Loucy (cell line): Measurements from ENCODE around the gene GRIP1.

ENCODE experiments used
- H2AFZ ChIP-seq: fragments of 200-600 bp; sonication (generic); 2 replicates; pipeline ENCODE4 v1.6.0; 2016; ENCODE audit warnings: antibody characterized with exemption, mild to moderate bottlenecking, low read length, moderate library complexity
- H3F3A ChIP-seq: fragments of 200-600 bp; 2 replicates; pipeline ENCODE4 v1.6.0; 2016; ENCODE audit warnings: antibody characterized with exemption, low read depth, mild to moderate bottlenecking
- H3K27me3 ChIP-seq: fragments of 200-600 bp; sonication (generic); 2 replicates; pipeline ENCODE4 v1.6.1; 2014; ENCODE audit warnings: low read length, mild to moderate bottlenecking; ENCODE audit not compliant: insufficient read depth, poor library complexity, severe bottlenecking
- H3K36me3 ChIP-seq: fragments of 200-600 bp; sonication (generic); 2 replicates; pipeline ENCODE4 v1.6.1; 2016; ENCODE audit warnings: low read length; ENCODE audit not compliant: insufficient read depth
- H3K4me1 ChIP-seq: fragments of 200-600 bp; sonication (generic); 2 replicates; pipeline ENCODE4 v1.5.1; 2014; ENCODE audit warnings: low read length, mild to moderate bottlenecking; ENCODE audit not compliant: insufficient read depth, poor library complexity, severe bottlenecking
- H3K4me2 ChIP-seq: fragments of 200-600 bp; sonication (generic); 2 replicates; pipeline ENCODE4 v1.6.0; 2014; ENCODE audit warnings: antibody characterized with exemption, low read length, low read depth, mild to moderate bottlenecking; ENCODE audit not compliant: poor library complexity, severe bottlenecking
- H3K4me3 ChIP-seq: fragments of 200-600 bp; sonication (generic); 2 replicates; pipeline ENCODE4 v1.5.1; 2014; ENCODE audit warnings: low read length, mild to moderate bottlenecking, mixed read lengths; ENCODE audit not compliant: poor library complexity, severe bottlenecking
- H3K79me2 ChIP-seq: fragments of 200-600 bp; sonication (generic); 2 replicates; pipeline ENCODE4 v1.6.1; 2014; ENCODE audit warnings: low read length; ENCODE audit not compliant: insufficient read depth
- H3K9ac ChIP-seq: fragments of 200-600 bp; sonication (generic); 2 replicates; pipeline ENCODE4 v1.6.0; 2014; ENCODE audit warnings: mild to moderate bottlenecking, low read depth, low read length, moderate library complexity; ENCODE audit not compliant: poor library complexity, severe bottlenecking
- H3K9me2 ChIP-seq: fragments of 200-600 bp; sonication (generic); replicated peaks from 2 replicates; pipeline ENCODE4 v1.6.1; 2016; ENCODE audit warnings: low read depth, low read length, mixed read lengths
- H3K9me3 ChIP-seq: fragments of 200-600 bp; sonication (generic); 2 replicates; pipeline ENCODE4 v1.6.1; 2014; ENCODE audit warnings: mild to moderate bottlenecking, antibody characterized with exemption, low read length, low read depth; ENCODE audit not compliant: insufficient read depth
- H4K20me1 ChIP-seq: fragments of 200-600 bp; sonication (generic); 2 replicates; pipeline ENCODE4 v1.6.0; 2014; ENCODE audit warnings: antibody characterized with exemption, low read length, mild to moderate bottlenecking; ENCODE audit not compliant: insufficient read depth, poor library complexity, severe bottlenecking
- EZH2phosphoT487 ChIP-seq: fragments of 200-600 bp; IDR thresholded peaks from 2 replicates; pipeline ENCODE4 v1.6.1; 2018; ENCODE audit warnings: antibody characterized with exemption, mild to moderate bottlenecking, moderate library complexity, borderline replicate concordance
- TF ChIP-seq, protein P1 (sequence below): fragments of 200-600 bp; sonication (generic); conservative IDR thresholded peaks from 2 replicates; pipeline ENCODE4 v1.5.1; 2014; ENCODE audit warnings: mild to moderate bottlenecking, antibody characterized with exemption, low read length

GRIP1 gene

DNA sequence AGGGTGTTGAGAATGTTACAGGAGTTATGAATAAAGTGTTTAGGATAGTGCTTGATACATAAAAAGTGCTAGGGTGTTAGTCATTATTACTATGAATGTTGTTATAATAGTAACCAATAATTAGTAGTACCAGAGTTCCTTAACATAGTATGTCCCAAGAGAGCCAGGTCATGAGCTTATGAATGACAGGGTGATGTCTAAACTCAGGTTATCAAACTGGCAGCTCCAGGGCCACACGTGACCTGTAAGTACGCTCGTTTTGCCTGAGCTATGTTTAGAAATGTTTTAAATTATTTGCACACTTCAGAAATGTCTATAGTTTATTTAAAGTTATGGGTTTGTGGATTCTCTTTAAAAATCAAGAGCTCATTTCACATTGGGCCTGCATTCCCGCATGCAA lies 14.1 kb upstream of the GRIP1 start:
- Histone ChIP-seq H3K27me3 (no peaks in the 10 kb centered on the region), H3K79me2 (no peaks in the 10 kb centered on the region), H3K4me1 (no peaks in the 10 kb centered on the region), H3K4me2 (no peak overlapping the region), H3K9me2 (no peaks in the 10 kb centered on the region), H3K4me3 (no peak overlapping the region), H3F3A (no peaks in the 10 kb centered on the region), H3K36me3 (no peaks in the 10 kb centered on the region), H4K20me1 (no peaks in the 10 kb centered on the region), H3K9me3 (no peaks in the 10 kb centered on the region), H3K9ac (no peak overlapping the region), H2AFZ (no peak overlapping the region)
- TF ChIP-seq, protein P1, sequence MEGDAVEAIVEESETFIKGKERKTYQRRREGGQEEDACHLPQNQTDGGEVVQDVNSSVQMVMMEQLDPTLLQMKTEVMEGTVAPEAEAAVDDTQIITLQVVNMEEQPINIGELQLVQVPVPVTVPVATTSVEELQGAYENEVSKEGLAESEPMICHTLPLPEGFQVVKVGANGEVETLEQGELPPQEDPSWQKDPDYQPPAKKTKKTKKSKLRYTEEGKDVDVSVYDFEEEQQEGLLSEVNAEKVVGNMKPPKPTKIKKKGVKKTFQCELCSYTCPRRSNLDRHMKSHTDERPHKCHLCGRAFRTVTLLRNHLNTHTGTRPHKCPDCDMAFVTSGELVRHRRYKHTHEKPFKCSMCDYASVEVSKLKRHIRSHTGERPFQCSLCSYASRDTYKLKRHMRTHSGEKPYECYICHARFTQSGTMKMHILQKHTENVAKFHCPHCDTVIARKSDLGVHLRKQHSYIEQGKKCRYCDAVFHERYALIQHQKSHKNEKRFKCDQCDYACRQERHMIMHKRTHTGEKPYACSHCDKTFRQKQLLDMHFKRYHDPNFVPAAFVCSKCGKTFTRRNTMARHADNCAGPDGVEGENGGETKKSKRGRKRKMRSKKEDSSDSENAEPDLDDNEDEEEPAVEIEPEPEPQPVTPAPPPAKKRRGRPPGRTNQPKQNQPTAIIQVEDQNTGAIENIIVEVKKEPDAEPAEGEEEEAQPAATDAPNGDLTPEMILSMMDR, result no peak
- no peak for TF ChIP-seq EZH2phosphoT487

DNA sequence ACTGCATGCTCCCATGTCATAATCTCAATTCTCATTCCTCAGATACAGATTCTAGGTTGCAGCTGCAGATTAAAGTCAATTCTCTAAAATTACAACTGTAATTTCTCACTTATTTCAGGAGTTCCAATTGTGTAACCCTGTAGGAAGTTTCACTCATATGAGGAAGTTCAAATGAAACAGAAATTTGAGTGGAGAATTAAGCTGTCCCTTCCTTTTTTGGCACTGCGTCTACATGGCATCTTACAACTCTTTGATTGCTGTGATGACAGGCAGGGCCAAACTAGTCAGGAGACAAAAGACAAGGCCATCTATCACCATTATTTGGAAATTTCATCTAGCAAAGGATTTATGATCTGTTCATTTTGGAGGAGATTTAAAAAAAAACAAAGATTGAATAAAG lies 13.3 kb upstream of the GRIP1 start:
- no peak overlapping the region for H2AFZ ChIP-seq
- no peak overlapping the region for H3K4me2 ChIP-seq
- no peaks in the 10 kb centered on the region for H3K9me2 ChIP-seq
- no peaks in the 10 kb centered on the region for H3K36me3 ChIP-seq
- no peaks in the 10 kb centered on the region for H3K4me1 ChIP-seq
- no peaks in the 10 kb centered on the region for H3F3A ChIP-seq
- H3K9ac ChIP-seq, result no peak overlapping the region
- no peaks in the 10 kb centered on the region for H3K9me3 ChIP-seq
- TF ChIP-seq, protein P1, result no peak
- no peak for TF ChIP-seq EZH2phosphoT487
- no peaks in the 10 kb centered on the region for H4K20me1 ChIP-seq
- H3K79me2 ChIP-seq, result no peaks in the 10 kb centered on the region
- no peaks in the 10 kb centered on the region for H3K27me3 ChIP-seq
- no peak overlapping the region for H3K4me3 ChIP-seq

DNA sequence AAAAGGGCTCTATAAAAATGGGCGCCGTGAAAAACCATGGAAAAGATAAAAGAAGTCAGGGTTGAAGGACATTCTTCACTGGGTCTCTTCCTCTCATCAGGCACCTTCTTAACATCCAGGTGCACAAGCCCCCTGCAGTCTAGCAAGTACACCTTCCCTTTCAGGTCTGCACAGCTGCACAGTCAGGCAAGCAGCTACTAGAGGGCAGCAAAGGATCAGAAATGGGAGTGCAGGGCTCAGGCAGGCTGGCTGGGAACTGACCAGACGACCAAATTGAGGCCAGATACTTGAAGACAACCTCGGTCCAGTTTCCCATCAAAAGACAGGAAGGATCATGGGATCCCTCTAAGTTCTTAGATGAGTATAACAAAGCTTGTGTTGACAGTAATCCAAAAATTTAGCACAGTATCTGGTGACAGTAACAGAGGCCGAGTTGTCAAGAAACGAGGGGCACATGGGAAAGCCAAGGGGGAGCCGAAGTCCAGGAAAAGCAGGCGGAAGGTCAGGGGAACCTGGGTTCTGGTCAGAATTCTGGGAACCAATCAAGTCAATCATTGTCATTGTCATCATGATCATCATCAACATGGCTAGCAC lies 10.1 kb upstream of the GRIP1 start:
- H3F3A ChIP-seq, result no peaks in the 10 kb centered on the region
- no peak overlapping the region for H3K4me2 ChIP-seq
- no peaks in the 10 kb centered on the region for H3K36me3 ChIP-seq
- no peaks in the 10 kb centered on the region for H3K9me3 ChIP-seq
- no peak overlapping the region for H2AFZ ChIP-seq
- no peak overlapping the region for H3K9ac ChIP-seq
- no peaks in the 10 kb centered on the region for H3K4me1 ChIP-seq
- no peak overlapping the region for H3K4me3 ChIP-seq
- no peaks in the 10 kb centered on the region for H3K79me2 ChIP-seq
- TF ChIP-seq, protein P1, result peak; percentile 87
- no peak for TF ChIP-seq EZH2phosphoT487
- no peaks in the 10 kb centered on the region for H3K27me3 ChIP-seq
- H3K9me2 ChIP-seq, result no peaks in the 10 kb centered on the region
- H4K20me1 ChIP-seq, result no peaks in the 10 kb centered on the region
